Right renal pelvis (tissue), 4 donors: ENCODE results near the gene NFKBIL1. TPM values are rescaled to one million over a fixed set of nuclear protein-coding genes. Genes with fewer than 3 reads are reported as not detected.
"Not testable (repeated sequence)": the region's sequence is repeated elsewhere in the genome, so short reads cannot be mapped to it uniquely, and the experiment has no call there.

Source experiments
- DNase-seq, 4 donors: peaks; one replicate each; pipeline ENCODE4 v3.0.0-alpha.2; 2013; ENCODE audit warnings: low read depth in 4 of 4, low spot score in 3 of 4, missing footprints in 1 of 4
- polyA plus RNA-seq, 4 donors: library from polyadenylated mRNA; unstranded; fragments of 120-200 nt; gene quantifications; one replicate each; pipeline ENCODE4 v1.2.1, GENCODE V29; 2013; ENCODE audit not compliant: insufficient read length in 4 of 4

Gene NFKBIL1
- polyA plus RNA-seq, 4 donors, result 19.1 to 27.4 (median 20.8) TPM

DNA sequence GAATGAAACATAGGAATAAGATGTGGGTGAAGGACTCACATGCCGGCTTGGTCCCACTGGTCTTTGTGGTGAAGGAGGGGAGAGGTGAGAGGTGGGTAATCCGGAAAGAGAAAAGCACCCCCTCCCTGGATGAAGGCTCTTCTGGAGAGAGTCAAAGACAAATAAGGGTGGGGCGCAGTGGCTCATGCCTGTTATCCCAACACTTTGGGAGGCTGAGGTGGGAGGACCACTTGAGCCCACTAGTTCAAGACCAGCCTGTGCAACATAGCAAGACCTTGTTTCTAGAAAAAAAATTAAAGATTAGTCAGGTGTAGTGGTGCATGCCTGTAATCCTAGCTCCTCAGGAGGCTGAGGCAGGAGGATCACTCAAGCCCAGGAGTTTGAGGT lies 31.7 kb downstream of the NFKBIL1 start:
- no peak for DNase-seq

DNA sequence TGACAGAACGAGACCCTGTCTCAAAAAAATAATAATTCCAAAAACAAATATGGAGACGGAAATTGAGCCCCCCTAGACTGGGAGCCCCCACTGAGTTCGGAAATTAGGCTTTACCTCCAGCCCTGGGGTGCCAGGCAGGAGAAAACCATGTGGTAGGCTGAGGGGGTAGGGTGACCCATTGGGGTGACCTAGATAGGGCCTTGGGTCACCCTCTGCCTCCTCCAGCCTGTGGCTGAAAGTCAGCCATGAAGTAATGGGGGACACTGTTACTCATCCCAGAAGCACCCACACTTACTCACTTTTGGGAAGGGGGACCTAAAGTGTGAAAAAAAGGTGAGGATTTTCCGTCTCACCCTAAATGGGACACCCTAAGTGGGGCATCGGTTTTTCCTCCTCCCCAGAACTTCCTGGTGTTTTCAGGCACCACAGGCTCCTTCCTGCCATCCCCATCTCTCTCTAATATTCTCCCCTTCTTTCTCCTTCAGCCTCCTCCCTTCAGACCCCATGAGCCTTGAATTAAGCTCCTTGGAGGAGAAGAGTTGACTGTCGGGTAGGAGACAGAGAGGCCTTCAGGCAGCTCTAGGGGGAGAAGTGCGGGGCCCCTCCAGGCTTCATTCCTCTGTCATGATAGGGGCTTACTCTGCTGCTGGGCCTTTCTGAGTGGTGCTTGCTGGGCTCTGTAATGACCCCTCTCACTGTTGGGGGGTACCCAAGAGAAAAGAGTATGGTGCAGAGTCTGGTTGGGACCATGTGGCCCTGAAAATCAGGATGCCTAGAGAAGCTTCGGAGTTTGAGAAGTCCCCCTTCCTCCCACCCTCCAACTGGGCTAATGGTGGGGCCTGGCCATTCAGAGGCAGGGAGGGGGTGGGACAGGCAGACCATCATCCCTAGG lies 32.4 kb downstream of the NFKBIL1 start:
- no peak for DNase-seq

DNA sequence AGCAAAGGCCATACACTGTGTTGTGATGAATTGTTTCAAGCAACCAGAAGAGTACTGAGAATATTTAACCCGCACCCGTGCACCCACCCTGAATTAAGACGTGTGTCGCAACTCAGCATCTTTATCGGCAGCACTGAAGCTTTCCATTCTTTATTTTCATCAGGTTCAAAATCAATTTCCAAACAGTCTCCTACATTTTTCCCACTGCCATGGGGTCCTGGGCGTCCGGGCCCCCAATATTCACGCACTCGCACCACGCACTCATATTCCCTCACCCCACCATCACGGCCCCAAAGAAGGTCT lies 33.0 kb downstream of the NFKBIL1 start:
- DNase-seq, result no peak

DNA sequence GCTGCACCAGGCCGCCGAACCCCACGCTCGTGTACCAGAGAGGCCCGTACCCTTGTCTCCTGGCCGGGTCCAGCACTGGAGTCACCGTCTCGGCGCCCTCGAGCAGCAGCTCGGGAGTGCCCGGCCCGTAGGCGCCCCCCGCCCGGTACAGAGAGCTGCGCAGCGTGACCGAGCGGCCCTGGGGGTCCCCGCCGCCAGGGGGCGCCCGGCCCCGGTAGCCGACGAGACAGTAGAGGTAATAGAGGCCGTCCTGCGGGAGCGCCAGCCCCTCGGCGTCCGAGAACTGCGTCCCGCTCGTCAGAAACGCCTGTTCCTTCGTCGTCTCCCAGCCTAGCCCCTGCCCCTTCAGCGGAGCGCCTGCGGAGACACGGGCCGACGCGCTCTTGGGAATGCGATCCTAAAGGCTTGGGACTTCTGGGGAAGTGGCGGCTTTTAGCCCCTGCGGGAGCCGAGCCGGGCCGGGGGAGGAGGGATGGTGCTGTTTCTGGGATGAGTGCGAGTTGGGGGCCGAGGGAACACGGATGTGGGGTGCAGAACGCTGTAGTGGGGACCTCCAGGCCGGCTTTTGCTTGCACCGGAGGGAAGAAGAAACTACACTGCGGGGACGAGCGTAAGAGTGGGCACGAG lies 33.5 kb downstream of the NFKBIL1 start:
- peak; percentile 72 to 83 (median 74) for DNase-seq

GRCh38 chr6:31581434-31582229 lies 34.2 kb downstream of the NFKBIL1 start:
- peak in 1 of 4 donors; percentile 12 for DNase-seq

- DNase-seq, result no peak
These were observed 34.8 kb downstream of the NFKBIL1 start, which contains the start of gene LTB for GRCh38 chr6:31582230-31582643. LTB (minus strand) TSS chr6:31582424; CDS start chr6:31582417, 7 bp downstream.

DNA sequence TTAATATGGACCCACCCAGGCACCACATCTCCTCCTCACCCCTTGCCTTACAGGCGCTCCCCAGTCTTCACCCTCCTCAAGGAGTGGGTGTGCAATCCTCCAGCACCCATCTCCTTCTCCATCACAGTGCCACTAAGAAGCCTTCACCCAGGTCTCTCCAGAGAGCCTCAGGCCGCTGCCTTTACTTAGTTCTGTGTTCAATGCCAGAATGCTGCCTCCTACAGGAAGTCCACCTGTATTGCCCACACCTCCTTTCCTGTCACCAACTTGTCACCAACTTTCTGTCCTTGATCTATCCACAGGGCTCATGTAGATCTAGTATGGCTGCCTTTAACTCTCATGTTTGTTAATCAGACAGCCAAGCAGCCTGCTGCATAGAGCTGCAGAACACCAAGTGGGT lies 38.1 kb downstream of the NFKBIL1 start:
- DNase-seq, result no peak

DNA sequence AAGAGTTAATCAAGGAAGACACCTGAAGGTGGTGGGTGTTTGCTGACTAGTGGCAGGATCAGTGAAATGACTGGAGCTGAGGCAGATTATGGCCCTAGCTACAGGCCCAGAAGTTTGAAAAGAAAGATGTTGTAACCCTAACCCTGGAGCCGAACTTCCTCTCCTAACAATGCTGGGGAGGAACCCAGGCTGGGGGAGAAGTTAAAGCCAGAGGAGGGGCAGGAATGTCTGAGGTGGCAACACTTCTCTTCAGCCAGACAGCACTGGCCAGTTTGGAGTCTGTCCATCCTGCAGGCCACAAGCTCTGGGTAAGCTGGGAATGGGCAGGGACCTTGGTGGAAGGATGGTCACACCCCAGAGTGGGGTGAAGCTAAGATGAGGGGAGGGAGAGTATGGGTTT lies 38.6 kb downstream of the NFKBIL1 start, which contains the start of gene LST1:
Gene LST1 (plus strand): TSS at position 270 of the 400 bp plus-strand sequence. CDS start 1,023 bp downstream, outside the sequence.
- no peak for DNase-seq

DNA sequence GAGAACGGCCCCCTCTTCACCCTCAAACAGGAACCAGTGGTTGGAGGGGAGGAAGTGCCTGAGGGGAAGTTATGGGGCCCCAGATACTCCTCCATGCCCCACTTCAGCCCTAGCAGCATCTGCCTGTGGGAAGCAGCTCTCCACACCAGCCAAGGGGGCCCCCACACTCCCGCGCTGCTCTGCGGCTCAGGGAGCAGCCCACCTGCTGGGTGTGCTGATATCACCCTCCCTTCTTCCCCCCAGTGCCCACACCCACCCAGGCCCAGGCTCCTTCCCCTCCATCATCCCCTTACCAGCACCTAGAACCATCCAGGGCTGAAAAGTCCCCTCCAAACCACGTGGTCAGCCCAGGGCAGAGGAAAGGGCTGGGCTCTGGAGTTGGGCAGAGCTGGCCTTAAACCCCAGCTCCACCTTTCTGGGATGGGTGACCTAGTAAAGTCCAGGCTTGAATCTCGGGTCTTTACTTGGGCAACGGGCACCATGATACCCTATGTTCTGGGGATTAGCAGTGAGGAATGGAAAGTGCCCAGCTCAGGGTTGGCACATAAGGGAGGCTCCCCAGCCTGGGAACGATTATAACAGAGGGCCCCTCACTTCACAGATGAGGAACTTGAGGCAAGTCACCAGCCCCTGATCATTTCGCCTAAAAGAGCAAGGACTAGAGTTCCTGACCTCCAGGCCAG lies 39.3 kb downstream of the NFKBIL1 start:
- DNase-seq, result no peak

GRCh38 chr6:31587791-31588777 lies 40.7 kb downstream of the NFKBIL1 start:
- DNase-seq, result no peak

DNA sequence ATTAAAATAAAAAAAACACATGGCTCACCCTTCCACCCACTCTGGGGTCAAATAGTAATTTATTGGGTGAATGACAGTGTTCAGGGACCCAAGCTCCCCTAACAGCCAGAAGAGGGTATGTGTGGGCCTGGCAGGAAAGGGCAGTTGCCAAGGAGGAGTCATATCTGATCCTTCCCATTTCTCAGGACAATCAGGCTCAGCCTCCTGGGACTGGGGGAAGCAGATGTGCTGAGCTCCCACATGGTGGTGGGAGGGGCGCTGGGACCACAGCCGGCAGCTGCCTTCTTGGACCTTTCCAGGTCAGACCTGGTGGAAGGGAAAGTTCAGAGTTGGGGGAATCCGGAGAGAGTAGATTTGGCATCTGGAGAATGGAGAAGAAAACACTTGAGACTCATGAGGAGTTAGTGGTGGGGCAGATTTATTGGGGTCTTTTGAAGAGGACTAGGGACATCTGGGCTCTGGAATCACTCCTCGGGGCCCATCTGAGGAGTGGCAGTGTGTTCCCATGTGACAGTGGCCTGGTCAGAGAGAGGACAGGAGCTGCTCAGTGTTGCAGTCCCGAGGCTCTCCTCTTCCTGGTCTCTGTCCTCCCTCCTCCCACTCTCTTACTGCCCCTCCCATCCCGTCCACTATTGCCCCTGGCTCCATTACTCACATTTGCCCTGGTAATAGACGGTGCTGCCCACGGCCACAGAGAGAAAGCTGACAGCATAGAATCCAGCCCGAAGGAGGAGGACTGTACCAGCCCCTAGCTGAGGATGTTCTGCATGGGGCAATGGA lies 41.7 kb downstream of the NFKBIL1 start:
- DNase-seq, result no peak

GRCh38 chr6:31590691-31591090 lies 43.3 kb downstream of the NFKBIL1 start:
- not testable (repeated sequence) for DNase-seq

- no peak for DNase-seq
These were observed 45.0 kb downstream of the NFKBIL1 start for GRCh38 chr6:31592396-31592771.

DNA sequence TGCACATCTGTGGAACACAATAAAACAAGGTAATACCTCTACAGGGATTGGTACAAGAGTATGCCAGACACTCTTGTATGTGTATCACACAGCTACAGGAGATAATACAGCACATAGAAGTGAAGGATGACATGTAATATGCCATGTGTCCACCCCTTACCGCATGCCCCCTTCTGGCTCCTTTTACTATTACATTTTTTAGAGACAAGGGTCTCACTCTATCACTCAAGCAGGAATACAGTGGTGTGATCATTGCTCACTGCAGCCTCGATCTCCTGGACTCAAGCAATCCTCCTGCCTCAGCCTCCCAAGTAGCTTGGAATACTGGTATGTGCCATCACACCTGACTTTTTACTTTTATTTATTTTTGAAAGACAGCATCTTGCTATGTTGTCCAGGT lies 49.6 kb downstream of the NFKBIL1 start:
- DNase-seq, result no peak

DNA sequence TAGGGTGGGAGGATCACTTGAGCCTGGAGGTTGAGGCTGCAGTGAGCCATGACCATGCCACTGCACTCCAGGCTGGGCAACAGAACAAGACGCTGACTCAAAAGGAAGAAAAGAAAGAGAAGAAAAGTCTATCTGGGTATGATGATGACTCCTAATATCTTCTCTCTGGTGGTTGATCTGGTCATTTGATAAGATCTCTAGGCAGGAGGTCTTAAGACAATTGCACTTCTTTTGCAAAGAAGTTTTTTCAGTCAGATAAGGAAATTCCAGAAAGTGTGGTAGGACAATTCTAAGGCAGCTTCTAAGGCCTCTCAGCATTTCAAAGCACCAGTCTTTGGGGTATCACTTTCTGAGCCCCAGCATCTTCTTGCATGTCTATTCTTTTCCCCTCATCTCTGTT lies 59.9 kb downstream of the NFKBIL1 start:
- no peak for DNase-seq
